GM18499 (cell line): ENCODE data around the gene SPAG4.

ENCODE experiments used
- ATAC-seq: cut with Tn5 transposase; IDR thresholded peaks from one replicate; pipeline ENCODE4 v1.9.1; 2021; ENCODE audit warnings: moderate number of reproducible peaks; ENCODE audit not compliant: insufficient read depth, unreplicated experiment

Gene SPAG4

GRCh38 chr20:35619196-35620095 lies 3.8 kb downstream of the SPAG4 start:
- no peak for ATAC-seq

GRCh38 chr20:35620818-35621559 lies 5.4 kb downstream of the SPAG4 start:
- ATAC-seq: no peak

GRCh38 chr20:35621560-35621946 lies 5.9 kb downstream of the SPAG4 start:
- ATAC-seq: no peak

GRCh38 chr20:35625584-35626385 lies 10.2 kb downstream of the SPAG4 start:
- no peak for ATAC-seq

GRCh38 chr20:35626386-35627001 lies 10.9 kb downstream of the SPAG4 start:
- ATAC-seq: no peak

GRCh38 chr20:35627121-35627520 lies 11.5 kb downstream of the SPAG4 start:
- no peak for ATAC-seq

GRCh38 chr20:35629427-35630145 lies 14.0 kb downstream of the SPAG4 start:
- no peak for ATAC-seq

GRCh38 chr20:35630636-35631035 lies 15.0 kb downstream of the SPAG4 start:
- ATAC-seq: no peak

GRCh38 chr20:35632539-35633115 lies 17.0 kb downstream of the SPAG4 start:
- no peak for ATAC-seq

- ATAC-seq: no peak
These were observed 20.0 kb downstream of the SPAG4 start for GRCh38 chr20:35635652-35636051.

GRCh38 chr20:35636095-35636494 lies 20.5 kb downstream of the SPAG4 start:
- no peak for ATAC-seq

- no peak for ATAC-seq
These were observed 21.6 kb downstream of the SPAG4 start for GRCh38 chr20:35637276-35637675.

- ATAC-seq: no peak
These were observed 23.1 kb downstream of the SPAG4 start for GRCh38 chr20:35638751-35639150.

GRCh38 chr20:35640724-35641123 lies 25.1 kb downstream of the SPAG4 start:
- no peak for ATAC-seq

- no peak for ATAC-seq
These were observed 26.1 kb downstream of the SPAG4 start for GRCh38 chr20:35641743-35642142.

GRCh38 chr20:35643045-35643444 lies 27.4 kb downstream of the SPAG4 start:
- ATAC-seq: no peak

GRCh38 chr20:35644806-35645205 lies 29.2 kb downstream of the SPAG4 start:
- ATAC-seq: no peak

- no peak for ATAC-seq
These were observed 33.2 kb downstream of the SPAG4 start for GRCh38 chr20:35648836-35649235.

- no peak for ATAC-seq
These were observed 35.0 kb downstream of the SPAG4 start for GRCh38 chr20:35650632-35651031.
